ENCODE results near the gene PACRG. TPM values are rescaled to one million over a fixed set of nuclear protein-coding genes. Genes with fewer than 3 reads are reported as not detected.

PACRG gene
- total and polyA plus RNA-seq, 2 of the 8 experiments (the other 6 are each of a cell fraction or from before 2014, with no cell fraction given) = 0.44 to 0.54 TPM

GRCh38 chr6:162965366-162965765 lies 237.6 kb downstream of the PACRG start:
- Histone ChIP-seq H2BK20ac (ENCODE audit: low read length) (no peak overlapping the region), H2AFZ (ENCODE audit: low read length) (no peak overlapping the region), H3K27ac (ENCODE audit: low read depth, low read length) (no peak overlapping the region), H3K4me3 (ENCODE audit: extremely low read depth in 1 of 4, insufficient read depth in 2 of 4, low read depth in 3 of 4, low read length in 4 of 4) (no peak overlapping the region), H3K79me2 (ENCODE audit: control insufficient read depth in 1 of 2, insufficient read depth in 2 of 2, low read length in 2 of 2) (no peaks in the 10 kb centered on the region), H3K27me3 (replicated peaks in 1 of 4; ENCODE audit: control insufficient read depth in 3 of 4, extremely low read depth in 1 of 4, insufficient read depth in 3 of 4, low read length in 3 of 4) (no peaks in the 10 kb centered on the region), H4K20me1 (replicated peaks in 1 of 2; ENCODE audit: control insufficient read depth in 1 of 2, insufficient read depth in 2 of 2, low read length in 2 of 2) (no peaks in the 10 kb centered on the region), H3K4ac (replicated peaks; ENCODE audit: insufficient read length, low read depth, low read length) (no peak overlapping the region), H3K9me3 (ENCODE audit: insufficient read depth in 2 of 2, low read depth in 1 of 2, low read length in 1 of 2) (0 out of 4 replicates have a peak, but pooled peaks cover 0 to 3% of the 10 kb centered on the region in 2 experiments), H3K14ac (ENCODE audit: insufficient read length) (no peak overlapping the region), H4K91ac (replicated peaks; ENCODE audit: insufficient read length, low read length) (no peak overlapping the region), H2BK15ac (ENCODE audit: low read length) (no peak overlapping the region), H3K23me2 (ENCODE audit: low read depth, low read length) (no peaks in the 10 kb centered on the region), H3K4me2 (ENCODE audit: insufficient read depth in 1 of 2, low read depth in 2 of 2, low read length in 2 of 2) (no peak overlapping the region), H4K5ac (ENCODE audit: insufficient read length, low read depth, low read length) (no peak overlapping the region), H3K18ac (ENCODE audit: extremely low read depth, low read length) (no peak overlapping the region), H3K79me1 (ENCODE audit: low read depth, low read length) (no peaks in the 10 kb centered on the region), H3K9ac (replicated peaks in 1 of 4; ENCODE audit: extremely low read depth in 1 of 4, low read depth in 3 of 4, low read length in 3 of 4) (no peak overlapping the region), H2AK5ac (ENCODE audit: low read depth, low read length) (no peak overlapping the region), H3K4me1 (replicated peaks in 1 of 4; ENCODE audit: control insufficient read depth in 3 of 4, insufficient read depth in 4 of 4, low read length in 3 of 4) (no peaks in the 10 kb centered on the region), H2BK5ac (ENCODE audit: low read depth, low read length) (no peak overlapping the region), H3K36me3 (ENCODE audit: control insufficient read depth in 2 of 4, insufficient read depth in 4 of 4, low read length in 3 of 4) (no peaks in the 10 kb centered on the region), H2BK120ac (replicated peaks; ENCODE audit: low read depth, low read length) (no peak overlapping the region), H2BK12ac (ENCODE audit: low read depth, low read length) (no peak overlapping the region), H4K8ac (ENCODE audit: extremely low read depth, insufficient read depth, low read length) (no peak overlapping the region), H3K23ac (ENCODE audit: insufficient read length) (no peak overlapping the region), H3K56ac (replicated peaks; ENCODE audit: insufficient read length, low read depth, low read length) (no peak overlapping the region)
- ChIA-PET POLR2A (ENCODE audit: partially characterized antibody) (no interaction called here), CTCF (ENCODE audit: partially characterized antibody) (interaction anchor here (1.0 kb wide), 1 partner anchor 65 kb away, joined by 3 read pairs; no protein-coding TSS in a partner anchor)
- TF ChIP-seq GABPA (IDR thresholded peaks at IDR 0.05; ENCODE audit: borderline replicate concordance, insufficient read depth, low read length) = no peak
- FAIRE-seq (no peak), DNase-seq (ENCODE audit: low read depth in 1 of 2, low spot score in 2 of 2) (no peak)
- WGBS, 2 experiments (ENCODE audit: extremely low coverage in 1 of 2, insufficient coverage in 1 of 2, insufficient read length in 1 of 2, insufficient replicate concordance in 2 of 2, low coverage in 1 of 2, low lambda C conversion rate in 2 of 2, missing lambda C conversion rate in 1 of 2) = 92% methylated on average over 1 of the region's 1 CpG; no CpG with 5 or more reads in 1 of the 2 experiments
